ENCODE data around the gene TGM2. TPM values are rescaled to one million over a fixed set of nuclear protein-coding genes. Genes with fewer than 3 reads are reported as not detected.
A peak's percentile ranks its signal among the peaks of the same experiment; 100 is the strongest.
"Not testable (repeated sequence)": the region's sequence is repeated elsewhere in the genome, so short reads cannot be mapped to it uniquely, and the experiment has no call there.

The TGM2 gene
- total RNA-seq, 2 experiments from 2014 or later, result not detected

DNA sequence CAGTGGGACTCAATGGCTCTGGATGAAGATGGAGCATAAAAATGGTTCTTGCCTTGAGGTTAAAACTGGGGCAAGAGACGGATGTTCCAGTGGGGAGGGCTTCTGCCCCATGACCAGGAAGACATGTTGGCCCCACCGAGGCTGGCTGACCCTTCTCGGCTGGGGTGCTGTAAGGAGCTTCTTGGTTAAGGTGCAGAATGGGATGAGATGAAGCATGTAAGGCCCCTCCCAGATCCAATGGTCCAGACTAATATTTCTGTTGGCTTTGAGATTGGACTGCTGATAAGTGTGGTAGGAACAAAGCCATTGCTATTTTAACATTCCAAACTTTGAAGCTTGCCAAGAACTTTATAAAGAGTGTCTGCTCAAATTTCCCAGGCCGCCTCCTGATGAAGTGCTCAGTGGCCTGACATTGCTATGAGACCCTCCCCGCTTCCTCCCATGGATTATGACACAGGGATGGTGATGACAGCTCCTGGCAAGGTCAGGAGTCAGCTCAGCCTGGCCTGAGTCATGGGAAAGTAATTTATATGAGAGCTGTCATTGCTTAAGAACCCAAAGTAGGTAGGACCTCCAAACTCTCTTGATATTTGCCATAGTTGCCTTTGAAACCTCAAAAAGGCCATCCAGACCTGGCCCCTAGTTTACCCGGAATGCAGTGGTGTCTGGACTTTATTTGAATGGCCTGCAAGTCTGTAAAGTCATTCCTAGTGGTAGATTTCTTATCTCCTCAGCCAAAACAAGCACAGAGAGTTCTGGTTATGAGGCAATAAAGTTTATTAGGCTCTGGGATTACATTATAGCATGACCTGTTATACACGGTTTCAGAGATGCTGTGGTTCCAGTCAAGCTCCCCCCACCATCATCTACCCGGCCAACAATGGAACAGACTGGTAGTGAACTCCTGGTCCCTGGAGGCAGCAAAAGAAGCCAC lies 55.2 kb downstream of the TGM2 start:
- H3K27me3 Mint-ChIP-seq, result no peaks in the 10 kb centered on the region
- H3K9me3 Mint-ChIP-seq, result no peaks in the 10 kb centered on the region
- no peaks in the 10 kb centered on the region for H3K4me1 Mint-ChIP-seq
- H3K36me3 Mint-ChIP-seq, result no peaks in the 10 kb centered on the region
- H3K27ac Mint-ChIP-seq, result no peak overlapping the region
- no peak overlapping the region for H3K4me3 Mint-ChIP-seq
- no peak for DNase-seq

DNA sequence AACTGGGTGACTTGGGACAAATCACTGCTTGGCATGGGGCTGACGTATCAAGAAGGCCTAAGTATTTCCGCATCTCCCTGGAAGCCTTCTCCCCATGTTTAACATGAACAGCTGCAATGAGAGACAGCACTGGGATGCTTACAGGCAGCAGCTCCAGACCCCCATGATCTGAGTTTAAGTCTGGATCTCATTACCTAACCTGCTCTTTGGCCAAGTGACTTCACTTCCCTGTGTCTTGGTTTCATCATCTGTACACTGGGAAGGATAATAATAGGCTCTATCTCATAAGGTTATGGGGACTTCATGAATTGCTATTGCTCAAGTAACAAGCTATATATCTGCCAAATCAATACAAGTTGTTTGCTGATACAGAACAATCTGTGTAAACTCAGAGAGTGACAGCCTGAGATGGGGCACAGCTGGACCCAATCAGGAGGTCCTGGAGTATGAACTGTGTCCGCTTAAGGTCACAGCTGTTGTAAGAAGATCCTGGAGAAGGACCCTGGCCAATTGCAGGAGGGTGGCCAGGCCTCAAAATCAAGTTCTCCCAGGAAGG lies 56.0 kb downstream of the TGM2 start:
- H3K27ac Mint-ChIP-seq, result no peak overlapping the region
- no peaks in the 10 kb centered on the region for H3K9me3 Mint-ChIP-seq
- no peaks in the 10 kb centered on the region for H3K36me3 Mint-ChIP-seq
- no peaks in the 10 kb centered on the region for H3K4me1 Mint-ChIP-seq
- no peaks in the 10 kb centered on the region for H3K27me3 Mint-ChIP-seq
- DNase-seq, result no peak
- H3K4me3 Mint-ChIP-seq, result no peak overlapping the region

DNA sequence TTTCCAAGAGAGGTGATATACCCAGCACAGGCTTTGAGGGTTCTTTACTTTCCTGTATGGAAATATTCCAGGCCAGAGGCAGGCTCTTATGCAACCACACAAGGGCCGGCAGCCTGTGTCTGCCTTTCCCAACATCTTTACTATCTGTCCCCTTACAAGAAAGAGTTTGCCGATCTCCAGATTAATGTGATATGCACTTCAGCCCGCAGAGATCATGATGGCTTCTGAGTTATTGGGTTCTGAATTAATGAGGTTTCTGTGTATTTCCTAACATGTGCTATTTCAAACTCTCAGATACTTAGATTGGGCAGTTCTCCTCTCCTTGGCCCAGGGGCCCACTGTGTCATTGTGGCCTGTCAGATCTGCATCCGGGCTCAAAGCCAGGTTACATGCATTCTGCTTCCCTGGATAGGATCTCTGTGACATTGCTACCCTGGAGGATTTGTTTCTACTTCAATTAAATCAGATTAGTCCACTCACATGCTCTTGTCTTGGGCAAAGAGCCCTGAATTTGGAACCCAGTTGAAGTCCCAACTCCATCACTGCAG lies 56.6 kb downstream of the TGM2 start:
- H3K4me1 Mint-ChIP-seq, result no peaks in the 10 kb centered on the region
- H3K27ac Mint-ChIP-seq, result no peak overlapping the region

DNA sequence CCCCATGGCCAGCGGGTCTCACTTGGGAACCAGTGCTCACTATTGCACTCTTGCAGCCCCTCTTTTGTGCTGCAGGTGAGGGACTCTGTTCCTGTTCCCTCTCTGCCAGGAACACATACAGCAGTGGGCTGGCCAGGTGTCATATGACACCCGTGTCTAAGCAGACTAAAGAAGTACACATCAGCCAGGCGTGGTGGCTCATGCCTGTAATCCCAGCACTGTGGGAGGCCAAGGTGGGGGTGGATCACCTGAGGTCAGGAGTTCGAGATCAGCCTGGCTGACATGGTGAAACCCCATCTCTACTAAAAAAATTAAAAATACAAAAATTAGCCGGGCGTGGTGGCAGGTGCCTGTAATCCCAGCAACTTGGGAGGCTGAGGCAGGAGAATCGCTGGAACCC lies 57.2 kb downstream of the TGM2 start:
- not testable (repeated sequence) for H3K9me3 Mint-ChIP-seq, H3K27me3 Mint-ChIP-seq, DNase-seq, H3K4me1 Mint-ChIP-seq, H3K4me3 Mint-ChIP-seq, H3K36me3 Mint-ChIP-seq, H3K27ac Mint-ChIP-seq

More for the DNA sequence above, 56.6 kb downstream of the TGM2 start:
- no peak overlapping the region for H3K4me3 Mint-ChIP-seq
- no peaks in the 10 kb centered on the region for H3K36me3 Mint-ChIP-seq
- no peaks in the 10 kb centered on the region for H3K9me3 Mint-ChIP-seq
- H3K27me3 Mint-ChIP-seq, result no peaks in the 10 kb centered on the region
- no peak for DNase-seq

DNA sequence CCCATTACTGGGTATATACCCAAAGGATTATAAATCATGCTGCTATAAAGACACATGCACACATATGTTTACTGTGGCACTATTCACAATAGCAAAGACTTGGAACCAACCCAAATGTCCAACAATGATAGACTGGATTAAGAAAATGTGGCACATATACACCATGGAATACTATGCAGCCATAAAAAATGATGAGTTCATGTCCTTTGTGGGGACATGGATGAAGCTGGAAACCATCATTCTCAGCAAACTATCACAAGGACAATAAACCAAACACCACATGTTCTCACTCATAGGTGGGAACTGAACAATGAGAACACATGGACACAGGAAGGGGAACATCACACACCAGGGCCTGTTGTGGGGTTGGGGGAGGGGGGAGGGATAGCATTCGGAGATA lies 57.7 kb downstream of the TGM2 start:
- not testable (repeated sequence) for H3K9me3 Mint-ChIP-seq, H3K27me3 Mint-ChIP-seq, H3K4me1 Mint-ChIP-seq, DNase-seq, H3K4me3 Mint-ChIP-seq, H3K27ac Mint-ChIP-seq, H3K36me3 Mint-ChIP-seq

DNA sequence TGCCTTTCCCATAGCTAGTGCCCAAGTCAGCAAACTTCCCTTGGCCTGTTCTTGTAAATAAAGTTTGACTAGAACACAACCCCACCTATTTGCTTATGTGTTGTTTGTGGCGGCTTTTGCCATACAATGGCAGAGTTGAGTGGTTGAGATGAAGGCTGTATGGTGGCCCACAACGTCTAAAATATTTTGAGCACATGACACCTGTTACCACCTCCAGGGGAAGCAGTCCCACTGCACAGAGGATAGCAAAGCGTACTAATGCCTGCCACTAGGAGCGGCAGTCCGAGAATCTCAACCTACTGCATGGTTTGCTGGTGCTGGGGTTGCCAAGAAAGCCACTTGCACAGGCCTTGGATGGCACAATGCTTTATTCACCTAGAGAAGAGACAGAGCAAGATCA lies 58.6 kb downstream of the TGM2 start:
- H3K9me3 Mint-ChIP-seq, result no peaks in the 10 kb centered on the region
- no peaks in the 10 kb centered on the region for H3K36me3 Mint-ChIP-seq
- H3K27ac Mint-ChIP-seq, result no peak overlapping the region
- no peaks in the 10 kb centered on the region for H3K27me3 Mint-ChIP-seq
- H3K4me3 Mint-ChIP-seq, result no peak overlapping the region
- no peak for DNase-seq
- no peaks in the 10 kb centered on the region for H3K4me1 Mint-ChIP-seq

DNA sequence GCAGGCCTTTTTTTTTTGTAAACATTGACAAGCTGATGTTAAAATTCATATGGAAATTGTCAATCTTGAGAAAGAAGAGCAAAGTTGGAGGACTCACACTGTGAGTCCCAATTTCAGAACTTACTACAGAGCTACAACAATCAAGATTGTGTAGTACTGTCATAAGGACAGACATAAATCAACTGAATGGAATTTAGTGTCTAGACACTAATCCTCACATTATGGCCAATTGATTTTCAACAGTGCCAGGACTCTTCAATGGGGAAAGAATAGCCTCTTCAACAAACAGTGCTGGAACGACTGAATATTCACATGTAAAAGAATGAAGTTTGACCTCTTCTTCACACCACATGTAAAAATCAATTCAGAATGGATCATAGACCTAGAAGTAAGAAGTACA lies 60.8 kb downstream of the TGM2 start:
- no peak overlapping the region for H3K4me3 Mint-ChIP-seq
- H3K4me1 Mint-ChIP-seq, result no peaks in the 10 kb centered on the region
- peaks cover 6% of the 10 kb centered on the region for H3K36me3 Mint-ChIP-seq
- no peak for DNase-seq
- no peaks in the 10 kb centered on the region for H3K27me3 Mint-ChIP-seq
- peaks cover 6% of the 10 kb centered on the region for H3K9me3 Mint-ChIP-seq
- no peak overlapping the region for H3K27ac Mint-ChIP-seq

DNA sequence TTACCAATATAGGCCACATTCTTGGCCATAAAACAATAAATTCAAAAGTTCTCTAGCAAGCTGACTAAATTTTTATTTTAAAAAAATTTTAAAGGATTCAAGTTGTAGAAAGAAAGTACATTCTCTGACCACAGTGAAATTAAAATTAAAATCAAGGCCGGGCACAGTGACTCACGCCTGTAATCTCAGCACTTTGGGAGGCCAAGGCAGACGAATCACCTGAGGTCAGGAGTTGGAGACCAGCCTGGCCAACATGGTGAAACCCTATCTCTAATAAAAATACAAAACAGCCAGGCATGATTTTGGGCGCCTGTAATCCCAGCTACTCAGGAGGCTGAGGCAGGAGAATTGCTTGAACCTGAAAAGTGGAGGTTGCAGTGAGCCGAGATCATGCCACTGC lies 62.9 kb downstream of the TGM2 start:
- not testable (repeated sequence) for H3K9me3 Mint-ChIP-seq, H3K4me3 Mint-ChIP-seq, H3K36me3 Mint-ChIP-seq, H3K27me3 Mint-ChIP-seq, DNase-seq, H3K27ac Mint-ChIP-seq, H3K4me1 Mint-ChIP-seq

DNA sequence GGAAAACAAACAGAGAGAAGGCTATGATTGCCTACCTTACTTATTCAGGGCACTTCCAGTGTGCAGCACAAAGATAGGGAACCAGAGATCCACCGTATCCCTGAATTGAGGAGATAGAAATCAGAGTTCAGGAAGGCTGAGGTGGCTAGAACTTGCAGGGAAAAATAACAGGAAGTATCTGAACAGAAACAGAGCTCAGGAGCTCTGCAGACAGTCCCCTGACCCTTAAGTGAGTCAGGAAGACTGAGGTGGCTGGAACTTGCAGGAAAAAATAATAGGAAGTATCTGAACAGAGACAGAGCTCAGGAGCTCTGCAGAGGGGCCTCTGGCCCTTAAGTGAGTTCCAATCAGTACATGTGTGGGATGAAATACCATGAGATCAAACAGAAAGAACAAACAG lies 66.1 kb downstream of the TGM2 start:
- H3K27me3 Mint-ChIP-seq, result no peaks in the 10 kb centered on the region
- no peak overlapping the region for H3K27ac Mint-ChIP-seq
- DNase-seq, result no peak
- H3K4me3 Mint-ChIP-seq, result no peak overlapping the region
- H3K9me3 Mint-ChIP-seq, result peaks cover 6% of the 10 kb centered on the region
- H3K4me1 Mint-ChIP-seq, result peaks cover 8% of the 10 kb centered on the region
- H3K36me3 Mint-ChIP-seq, result peaks cover 10% of the 10 kb centered on the region

DNA sequence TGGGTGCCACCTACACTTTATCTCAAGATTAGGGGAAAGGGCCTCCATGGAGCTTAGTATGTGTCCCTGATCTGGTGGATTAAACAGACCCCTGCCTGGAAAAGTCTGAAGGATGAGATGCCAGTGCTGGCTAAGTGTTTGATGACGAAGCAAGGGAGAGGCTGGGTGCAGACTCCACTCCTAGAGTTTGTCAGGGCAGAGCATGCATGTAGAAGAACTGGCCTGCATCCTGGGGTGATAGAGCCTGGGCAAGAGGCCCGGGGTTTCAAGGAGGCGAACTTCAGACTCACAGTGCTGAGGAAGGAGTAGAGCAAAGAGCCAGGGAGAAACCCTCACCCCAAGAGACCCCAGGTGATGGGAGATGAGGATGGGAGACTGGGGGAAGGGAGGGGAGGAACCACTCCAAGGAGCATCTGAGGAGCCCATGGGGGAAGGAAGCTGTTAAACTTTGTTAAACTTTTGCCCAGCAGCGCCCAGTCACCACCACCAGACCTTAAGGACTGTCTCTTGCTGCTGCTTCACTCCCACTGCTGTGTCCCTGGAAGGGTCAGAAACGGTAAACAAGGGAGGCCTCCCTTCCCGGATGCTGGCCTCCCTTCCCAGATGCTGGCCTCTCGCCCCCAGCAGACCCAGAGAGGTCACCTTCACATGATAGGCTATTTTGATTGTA lies 69.9 kb downstream of the TGM2 start:
- peaks cover 10% of the 10 kb centered on the region for H3K36me3 Mint-ChIP-seq
- no peak overlapping the region for H3K4me3 Mint-ChIP-seq
- no peaks in the 10 kb centered on the region for H3K9me3 Mint-ChIP-seq
- H3K27ac Mint-ChIP-seq, result peak overlapping the region; percentile 50
- peaks cover 15% of the 10 kb centered on the region for H3K4me1 Mint-ChIP-seq
- no peaks in the 10 kb centered on the region for H3K27me3 Mint-ChIP-seq
- no peak for DNase-seq

DNA sequence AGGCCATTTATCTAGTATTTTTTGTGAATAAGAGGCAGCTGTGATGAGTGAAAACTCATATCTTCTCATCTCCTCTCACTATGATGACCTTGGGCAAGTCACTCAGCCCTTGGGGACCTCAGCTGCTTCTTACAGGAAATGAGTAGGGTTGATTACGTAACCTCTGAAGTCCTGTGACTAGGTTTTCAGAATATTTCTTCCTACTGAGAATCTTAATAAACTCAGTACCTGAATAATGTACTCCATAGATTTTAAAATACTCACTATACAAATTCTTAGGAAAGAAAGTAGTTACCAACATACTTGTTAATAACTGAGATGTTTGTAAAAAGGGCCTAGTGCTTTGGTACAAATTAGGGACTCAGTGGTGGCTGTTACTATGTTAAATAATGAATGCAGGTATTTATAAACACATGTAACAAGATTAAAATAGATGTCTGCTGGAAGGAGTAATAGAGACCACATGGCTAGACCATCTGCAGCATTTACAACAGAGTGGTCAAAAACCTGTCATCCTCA lies 70.6 kb downstream of the TGM2 start:
- no peaks in the 10 kb centered on the region for H3K27me3 Mint-ChIP-seq
- no peak overlapping the region for H3K27ac Mint-ChIP-seq
- peaks cover 10% of the 10 kb centered on the region for H3K36me3 Mint-ChIP-seq
- peaks cover 15% of the 10 kb centered on the region for H3K4me1 Mint-ChIP-seq
- H3K4me3 Mint-ChIP-seq, result no peak overlapping the region
- no peak for DNase-seq
- H3K9me3 Mint-ChIP-seq, result no peaks in the 10 kb centered on the region

DNA sequence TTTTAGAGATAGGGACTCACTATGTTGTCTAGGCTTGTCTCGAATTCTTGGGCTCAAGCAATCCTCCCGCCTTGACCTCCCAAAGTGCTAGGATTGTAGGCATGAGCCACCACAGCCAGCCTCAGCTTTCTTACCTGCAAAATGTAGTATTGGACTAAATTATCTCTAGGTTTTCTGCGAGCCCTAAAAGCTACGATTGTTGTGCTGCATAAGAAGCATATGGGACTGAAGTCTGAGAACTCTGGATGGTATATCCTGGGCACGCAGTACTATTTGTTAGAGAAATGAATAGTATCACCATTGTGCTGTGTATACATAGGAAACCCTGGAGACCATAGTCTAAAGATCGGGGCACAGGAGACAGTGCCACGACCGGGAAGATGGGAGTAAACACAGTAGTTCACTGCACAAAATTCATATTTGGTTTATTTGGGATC lies 71.4 kb downstream of the TGM2 start:
- DNase-seq, result no peak
- peaks cover 10% of the 10 kb centered on the region for H3K36me3 Mint-ChIP-seq
- H3K4me1 Mint-ChIP-seq, result peaks cover 15% of the 10 kb centered on the region
- no peaks in the 10 kb centered on the region for H3K27me3 Mint-ChIP-seq
- no peak overlapping the region for H3K4me3 Mint-ChIP-seq
- H3K27ac Mint-ChIP-seq, result no peak overlapping the region
- no peaks in the 10 kb centered on the region for H3K9me3 Mint-ChIP-seq

DNA sequence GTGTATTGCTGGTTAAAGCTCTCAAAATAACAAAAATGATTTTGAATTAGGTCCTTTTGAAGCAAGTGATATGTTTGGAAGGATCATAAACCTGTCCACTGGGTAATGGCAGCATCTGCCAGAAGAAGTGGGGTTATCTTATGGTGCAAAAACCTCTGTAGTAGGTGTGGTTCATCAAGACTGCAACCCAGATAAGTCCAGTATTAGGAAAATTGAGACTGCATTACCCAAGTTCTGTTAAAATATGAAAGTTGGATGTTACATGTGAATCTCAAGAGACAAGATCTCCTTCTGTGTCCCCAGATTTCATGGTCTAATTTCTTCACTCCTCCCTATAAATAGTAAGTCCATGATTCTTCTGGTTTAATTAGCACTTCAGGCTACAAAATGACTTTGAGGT lies 72.2 kb downstream of the TGM2 start:
- H3K36me3 Mint-ChIP-seq, result peaks cover 11% of the 10 kb centered on the region
- peaks cover 15% of the 10 kb centered on the region for H3K4me1 Mint-ChIP-seq
- no peaks in the 10 kb centered on the region for H3K9me3 Mint-ChIP-seq
- no peak for DNase-seq
- no peaks in the 10 kb centered on the region for H3K27me3 Mint-ChIP-seq
- no peak overlapping the region for H3K4me3 Mint-ChIP-seq
- H3K27ac Mint-ChIP-seq, result peak overlapping the region; percentile 10

DNA sequence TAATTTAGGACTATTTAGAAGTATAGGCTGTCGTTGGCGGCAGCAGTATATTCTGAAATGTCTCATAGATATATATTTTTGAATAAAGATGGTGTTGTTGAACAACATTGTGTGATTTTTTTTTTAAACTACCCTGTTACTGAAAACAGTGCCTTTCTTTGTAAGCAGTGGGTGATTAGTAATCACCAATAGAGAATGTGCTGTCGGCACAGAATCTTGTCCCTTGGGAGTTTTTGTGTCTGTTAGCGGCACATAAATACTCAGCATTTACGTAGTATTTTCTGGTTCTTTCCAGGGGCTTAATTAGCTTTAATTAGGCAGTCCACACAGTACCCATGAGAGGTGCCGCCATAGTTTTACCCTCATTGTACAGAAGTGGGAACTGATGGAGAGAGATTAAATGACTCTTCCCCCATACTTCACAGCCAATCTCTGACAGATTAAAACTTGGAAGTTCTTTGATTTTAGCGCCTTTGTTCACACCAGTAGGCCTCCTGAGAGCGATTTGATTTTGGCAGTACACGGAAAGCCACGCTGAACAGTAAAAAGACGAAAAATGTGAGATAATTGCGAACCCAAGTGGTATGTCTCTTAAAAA lies 72.7 kb downstream of the TGM2 start:
- H3K36me3 Mint-ChIP-seq, result peaks cover 11% of the 10 kb centered on the region
- H3K27ac Mint-ChIP-seq, result no peak overlapping the region
- no peak for DNase-seq
- H3K4me1 Mint-ChIP-seq, result peaks cover 15% of the 10 kb centered on the region
- H3K27me3 Mint-ChIP-seq, result no peaks in the 10 kb centered on the region
- H3K4me3 Mint-ChIP-seq, result no peak overlapping the region
- no peaks in the 10 kb centered on the region for H3K9me3 Mint-ChIP-seq

Data from activated naive CD8-positive, alpha-beta T cell treated with anti-CD3 and anti-CD28 coated beads for 36 hours (primary cell).